Astrocyte (in vitro differentiated cells and primary cell): ENCODE data around the gene SETMAR. TPM values are rescaled to one million over a fixed set of nuclear protein-coding genes. Genes with fewer than 3 reads are reported as not detected.

Experiments
- DNase-seq: peaks from one replicate; pipeline ENCODE4 v3.0.0-alpha.2; 2010; ENCODE audit warnings: low read depth
- FAIRE-seq: peaks from 2 replicates; lab custom pipeline; 2011; peaks lifted over from hg19 to GRCh38; lab: Jason Lieb, UNC
- H2AFZ ChIP-seq: 2 replicates; pipeline ENCODE4 v1.6.0; 2012; ENCODE audit warnings: low read depth, low read length, inconsistent platforms
- H3K27ac ChIP-seq: 2 replicates; pipeline ENCODE4 v1.5.1; 2011; ENCODE audit warnings: low read depth, low read length, inconsistent platforms
- H3K27me3 ChIP-seq: 2 replicates; pipeline ENCODE4 v1.6.0; 2011; ENCODE audit warnings: low read length, inconsistent platforms; ENCODE audit not compliant: insufficient read depth
- H3K36me3 ChIP-seq: 2 replicates; pipeline ENCODE4 v1.5.1; 2011; ENCODE audit warnings: low read length, inconsistent platforms; ENCODE audit not compliant: insufficient read depth
- H3K4me1 ChIP-seq: 2 replicates; pipeline ENCODE4 v1.5.1; 2011; ENCODE audit warnings: low read length, inconsistent platforms; ENCODE audit not compliant: insufficient read depth
- H3K4me2 ChIP-seq: 2 replicates; pipeline ENCODE4 v1.6.0; 2012; ENCODE audit warnings: low read length, inconsistent platforms
- H3K4me3 ChIP-seq: 2 replicates; pipeline ENCODE4 v1.5.1; 2011; ENCODE audit warnings: low read depth, mild to moderate bottlenecking, low read length, inconsistent platforms; ENCODE audit not compliant: insufficient read depth
- H3K79me2 ChIP-seq: 2 replicates; pipeline ENCODE4 v1.6.0; 2012; ENCODE audit warnings: mild to moderate bottlenecking, low read length, inconsistent platforms; ENCODE audit not compliant: insufficient read depth
- H3K9ac ChIP-seq: 2 replicates; pipeline ENCODE4 v1.6.0; 2012; ENCODE audit warnings: mild to moderate bottlenecking, low read length, inconsistent platforms
- H3K9me3 ChIP-seq: 2 replicates; pipeline ENCODE4 v1.5.1; 2012; ENCODE audit warnings: low read depth, mild to moderate bottlenecking, low read length, inconsistent platforms; ENCODE audit not compliant: insufficient read depth
- H4K20me1 ChIP-seq: 2 replicates; pipeline ENCODE4 v1.6.0; 2012; ENCODE audit warnings: low read length, inconsistent platforms; ENCODE audit not compliant: insufficient read depth
- H3K27ac Mint-ChIP-seq: one replicate; pipeline ENCODE4 v1.8.0; 2021; ENCODE audit warnings: mild to moderate bottlenecking, mixed read lengths; ENCODE audit not compliant: unreplicated experiment
- H3K27me3 Mint-ChIP-seq: one replicate; pipeline ENCODE4 v1.8.0; 2021; ENCODE audit warnings: low read depth, mixed read lengths; ENCODE audit not compliant: unreplicated experiment
- H3K36me3 Mint-ChIP-seq: one replicate; pipeline ENCODE4 v1.8.0; 2021; ENCODE audit warnings: low read depth, mixed read lengths; ENCODE audit not compliant: unreplicated experiment
- H3K4me1 Mint-ChIP-seq: one replicate; pipeline ENCODE4 v1.8.0; 2021; ENCODE audit warnings: low read depth, mixed read lengths; ENCODE audit not compliant: unreplicated experiment
- H3K4me3 Mint-ChIP-seq: one replicate; pipeline ENCODE4 v1.8.0; 2021; ENCODE audit warnings: mild to moderate bottlenecking, moderate library complexity, mixed read lengths; ENCODE audit not compliant: unreplicated experiment
- H3K9me3 Mint-ChIP-seq: one replicate; pipeline ENCODE4 v1.8.0; 2021; ENCODE audit warnings: mild to moderate bottlenecking, mixed read lengths; ENCODE audit not compliant: unreplicated experiment
- EZH2 ChIP-seq: IDR thresholded peaks from 2 replicates; pipeline ENCODE4 v1.6.1; 2012; ENCODE audit warnings: mild to moderate bottlenecking, low read length, inconsistent platforms; ENCODE audit not compliant: insufficient read depth
- total RNA-seq: library from RNA; stranded (reverse); gene quantifications from 2 replicates; pipeline ENCODE4 v1.2.1, GENCODE V29; 2021
- TF ChIP-seq, protein P1 (sequence below): IDR thresholded peaks from 2 replicates; pipeline ENCODE4 v1.5.1; 2011; ENCODE audit warnings: low read depth, mild to moderate bottlenecking, inconsistent platforms, low read length, moderate library complexity; ENCODE audit not compliant: insufficient read depth

Gene SETMAR
- total RNA-seq, 1 donor from 2014 or later, result 10.9 TPM

DNA sequence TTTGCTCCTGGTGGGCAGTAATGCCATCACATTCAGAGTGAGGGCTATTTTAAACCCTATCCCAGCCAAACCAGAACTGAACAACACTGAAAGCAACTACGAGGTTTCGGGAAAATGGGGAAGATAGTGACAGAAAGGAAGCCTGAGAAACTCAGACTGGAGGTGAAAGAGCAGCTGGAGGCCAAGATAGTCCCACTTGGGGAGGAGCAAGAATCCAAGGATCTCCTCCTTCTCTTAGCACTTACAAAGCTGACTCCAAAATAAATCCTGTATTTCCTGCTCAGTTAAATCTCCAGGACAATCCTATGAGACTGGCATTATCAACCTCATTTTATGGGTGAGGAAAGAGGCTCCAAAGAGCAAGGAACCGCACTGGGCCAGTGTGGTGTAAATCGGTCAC, 14.1 kb upstream of the SETMAR start:
- H3K27me3 Mint-ChIP-seq, result no peaks in the 10 kb centered on the region
- H3K27ac Mint-ChIP-seq, result no peak overlapping the region
- no peaks in the 10 kb centered on the region for H3K9me3 ChIP-seq
- no peak overlapping the region for H3K4me2 ChIP-seq
- H3K36me3 ChIP-seq, result no peaks in the 10 kb centered on the region
- no peak for DNase-seq
- H3K9me3 Mint-ChIP-seq, result no peaks in the 10 kb centered on the region
- peaks cover 2% of the 10 kb centered on the region for H3K27me3 ChIP-seq
- no peak overlapping the region for H3K9ac ChIP-seq
- FAIRE-seq, result no peak
- no peak overlapping the region for H3K4me3 ChIP-seq
- H4K20me1 ChIP-seq, result no peaks in the 10 kb centered on the region
- H3K79me2 ChIP-seq, result no peaks in the 10 kb centered on the region
- TF ChIP-seq, protein P1, sequence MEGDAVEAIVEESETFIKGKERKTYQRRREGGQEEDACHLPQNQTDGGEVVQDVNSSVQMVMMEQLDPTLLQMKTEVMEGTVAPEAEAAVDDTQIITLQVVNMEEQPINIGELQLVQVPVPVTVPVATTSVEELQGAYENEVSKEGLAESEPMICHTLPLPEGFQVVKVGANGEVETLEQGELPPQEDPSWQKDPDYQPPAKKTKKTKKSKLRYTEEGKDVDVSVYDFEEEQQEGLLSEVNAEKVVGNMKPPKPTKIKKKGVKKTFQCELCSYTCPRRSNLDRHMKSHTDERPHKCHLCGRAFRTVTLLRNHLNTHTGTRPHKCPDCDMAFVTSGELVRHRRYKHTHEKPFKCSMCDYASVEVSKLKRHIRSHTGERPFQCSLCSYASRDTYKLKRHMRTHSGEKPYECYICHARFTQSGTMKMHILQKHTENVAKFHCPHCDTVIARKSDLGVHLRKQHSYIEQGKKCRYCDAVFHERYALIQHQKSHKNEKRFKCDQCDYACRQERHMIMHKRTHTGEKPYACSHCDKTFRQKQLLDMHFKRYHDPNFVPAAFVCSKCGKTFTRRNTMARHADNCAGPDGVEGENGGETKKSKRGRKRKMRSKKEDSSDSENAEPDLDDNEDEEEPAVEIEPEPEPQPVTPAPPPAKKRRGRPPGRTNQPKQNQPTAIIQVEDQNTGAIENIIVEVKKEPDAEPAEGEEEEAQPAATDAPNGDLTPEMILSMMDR, result no peak
- TF ChIP-seq EZH2, result no peak
- no peak overlapping the region for H2AFZ ChIP-seq
- no peaks in the 10 kb centered on the region for H3K36me3 Mint-ChIP-seq
- no peaks in the 10 kb centered on the region for H3K4me1 Mint-ChIP-seq
- no peak overlapping the region for H3K4me3 Mint-ChIP-seq
- H3K4me1 ChIP-seq, result no peaks in the 10 kb centered on the region
- H3K27ac ChIP-seq, result no peak overlapping the region

DNA sequence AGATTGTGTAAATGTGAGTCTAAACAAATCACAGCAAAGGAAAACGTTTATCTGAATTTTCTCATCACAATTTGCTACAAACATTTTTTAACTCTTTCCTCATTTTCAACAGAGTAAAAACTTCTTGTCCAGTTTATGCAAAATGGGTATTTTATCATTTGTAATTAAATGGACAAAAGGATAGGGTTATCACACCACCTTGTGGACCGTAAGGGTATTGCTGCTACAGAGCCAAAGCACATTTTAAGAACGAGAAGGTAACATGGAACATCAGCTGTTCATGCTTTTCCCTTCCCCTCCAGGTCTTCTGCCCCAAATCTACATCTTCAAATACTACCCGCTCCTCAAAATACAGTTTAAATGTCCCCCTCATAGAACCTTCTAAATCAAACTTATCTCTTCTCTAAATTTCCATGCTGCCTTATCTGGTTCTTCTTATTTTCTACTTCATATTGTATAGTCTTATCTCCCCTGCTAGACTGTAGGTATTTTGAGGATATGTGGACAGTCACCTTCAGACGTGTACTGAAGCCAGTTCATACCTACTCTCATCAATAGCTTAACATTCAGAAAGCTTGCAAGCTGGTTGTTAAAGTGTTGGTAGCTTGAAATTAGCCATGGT, 12.8 kb upstream of the SETMAR start:
- H3K36me3 ChIP-seq, result no peaks in the 10 kb centered on the region
- H3K79me2 ChIP-seq, result no peaks in the 10 kb centered on the region
- Mint-ChIP-seq H3K27me3 (no peaks in the 10 kb centered on the region), H3K4me1 (no peaks in the 10 kb centered on the region), H3K9me3 (no peaks in the 10 kb centered on the region), H3K36me3 (no peaks in the 10 kb centered on the region), H3K27ac (no peak overlapping the region), H3K4me3 (no peak overlapping the region)
- FAIRE-seq (peak; percentile 41), DNase-seq (peak; percentile 18)
- no peak overlapping the region for H2AFZ ChIP-seq
- H3K27ac ChIP-seq, result no peak overlapping the region
- H3K9ac ChIP-seq, result no peak overlapping the region
- no peak overlapping the region for H3K4me2 ChIP-seq
- no peaks in the 10 kb centered on the region for H3K9me3 ChIP-seq
- peaks cover 2% of the 10 kb centered on the region for H3K27me3 ChIP-seq
- TF ChIP-seq, protein P1, result peak; percentile 95
- TF ChIP-seq EZH2, result no peak
- no peaks in the 10 kb centered on the region for H4K20me1 ChIP-seq
- no peak overlapping the region for H3K4me3 ChIP-seq
- no peaks in the 10 kb centered on the region for H3K4me1 ChIP-seq

DNA sequence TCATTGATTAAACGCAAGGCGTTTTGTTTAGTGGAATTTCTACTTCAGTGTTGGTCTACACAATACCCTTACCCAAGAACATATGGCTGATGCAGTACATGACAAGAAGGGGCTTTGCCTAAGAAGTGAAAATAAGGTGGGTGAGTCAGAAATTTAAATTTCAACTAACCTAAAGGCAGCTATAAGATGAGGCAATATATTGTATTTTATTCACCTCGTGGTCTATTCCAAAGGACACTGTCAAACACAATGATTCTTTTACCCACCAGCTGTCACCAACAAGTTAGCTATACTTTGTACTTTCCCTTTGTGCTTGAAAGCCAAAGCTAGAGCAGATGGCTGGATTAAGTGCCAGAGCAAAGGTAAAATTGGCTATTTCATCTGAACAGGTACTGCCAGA, 10.9 kb upstream of the SETMAR start:
- Histone ChIP-seq H3K36me3 (no peaks in the 10 kb centered on the region), H3K27me3 (peaks cover 2% of the 10 kb centered on the region), H3K4me1 (no peaks in the 10 kb centered on the region), H3K4me3 (no peak overlapping the region), H3K4me2 (no peak overlapping the region), H3K9me3 (no peaks in the 10 kb centered on the region), H3K9ac (no peak overlapping the region), H3K79me2 (no peaks in the 10 kb centered on the region), H3K27ac (no peak overlapping the region), H2AFZ (no peak overlapping the region), H4K20me1 (no peaks in the 10 kb centered on the region)
- no peak for DNase-seq
- H3K4me1 Mint-ChIP-seq, result no peaks in the 10 kb centered on the region
- TF ChIP-seq, protein P1, result no peak
- H3K9me3 Mint-ChIP-seq, result no peaks in the 10 kb centered on the region
- FAIRE-seq, result no peak
- H3K27me3 Mint-ChIP-seq, result no peaks in the 10 kb centered on the region
- H3K36me3 Mint-ChIP-seq, result no peaks in the 10 kb centered on the region
- no peak overlapping the region for H3K4me3 Mint-ChIP-seq
- H3K27ac Mint-ChIP-seq, result no peak overlapping the region
